HCT116 (cell line): Measurements from ENCODE around the gene SFTPA1. TPM values are rescaled to one million over a fixed set of nuclear protein-coding genes. Genes with fewer than 3 reads are reported as not detected.
"Not testable (repeated sequence)": the region's sequence is repeated elsewhere in the genome, so short reads cannot be mapped to it uniquely, and the experiment has no call there.

Experiments
- ATAC-seq: fragments of 200-7000 bp; cut with Tn5 transposase; 2 replicates; pipeline ENCODE4 v1.9.1; 2020; ENCODE audit warnings: mild to moderate bottlenecking, moderate library complexity
- BruUV-seq: library from RNA; stranded (reverse); fragments of 400-500 nt; replicated peaks from 2 replicates; lab custom pipeline; 2021; lab: Mats Ljungman, UMichigan
- CTCF ChIA-PET: fragments of 300-600 bp; sonication (Branson Sonifier 250); formaldehyde crosslinking; loops from one replicate; lab custom pipeline; 2021; ENCODE audit warnings: antibody characterized with exemption; lab: Charles Lee
- POLR2A ChIA-PET: fragments of 300-600, 350-600 bp; sonication (Branson Sonifier 250); formaldehyde crosslinking; loops from one replicate; lab custom pipeline; 2021; ENCODE audit warnings: antibody characterized with exemption; lab: Charles Lee
- RAD21 ChIA-PET, 2 experiments: fragments of 300-600 bp; sonication (Branson Sonifier 250); formaldehyde crosslinking; loops; one replicate each; lab custom pipeline; 2023; ENCODE audit warnings: low total read pairs in 2 of 2; ENCODE audit not compliant: uncharacterized antibody in 2 of 2, unreplicated experiment in 2 of 2, low non-redundant PET in 1 of 2; lab: Charles Lee
- DNase-seq: peaks from one replicate; pipeline ENCODE4 v3.0.0-alpha.2; 2010; ENCODE audit warnings: low read depth, low spot score
- H2AFZ ChIP-seq: fragments of 200-600 bp; shearing (Covaris generic), sonication (generic); 2 replicates; pipeline ENCODE4 v1.6.1; 2017; ENCODE audit warnings: low read depth, mixed run types, mixed read lengths, antibody characterized with exemption, low read length; ENCODE audit not compliant: poor library complexity, severe bottlenecking
- H3K27ac ChIP-seq: 2 replicates; pipeline ENCODE4 v1.5.1; 2012; ENCODE audit warnings: low read depth, low read length
- H3K27me3 ChIP-seq: fragments of 200-600 bp; sonication (generic); 2 replicates; pipeline ENCODE4 v1.6.1; 2016; ENCODE audit warnings: mixed run types, low read length, mixed read lengths; ENCODE audit not compliant: insufficient read depth
- H3K36me3 ChIP-seq, 2 experiments: fragments of 200-500 bp in 1 of 2; fragments of 200-600 bp in 1 of 2; sonication (Bioruptor generic) in 1 of 2; sonication (generic) in 1 of 2; 2 replicates each; pipeline versions ENCODE4 v1.5.1 to v1.6.1; 2014 to 2016; ENCODE audit warnings: low read length in 2 of 2, inconsistent platforms in 1 of 2, mixed read lengths in 1 of 2, mixed run types in 1 of 2; ENCODE audit not compliant: insufficient read depth in 2 of 2, control insufficient read depth in 1 of 2
- H3K4me1 ChIP-seq, 2 experiments: fragments of 200-600 bp in 1 of 2; sonication (generic) in 1 of 2; 2 replicates each; pipeline versions ENCODE4 v1.5.1 to v1.6.1; 2012 to 2017; ENCODE audit warnings: low read length in 2 of 2, inconsistent platforms in 1 of 2, mild to moderate bottlenecking in 1 of 2, mixed read lengths in 1 of 2, mixed run types in 1 of 2, moderate library complexity in 1 of 2; ENCODE audit not compliant: insufficient read depth in 2 of 2, control insufficient read depth in 1 of 2
- H3K4me2 ChIP-seq: fragments of 200-600 bp; sonication (generic); 2 replicates; pipeline ENCODE4 v1.6.1; 2017; ENCODE audit warnings: mixed run types, low read length, mixed read lengths
- H3K4me3 ChIP-seq, 2 experiments: fragments of 200-600 bp in 1 of 2; sonication (generic) in 1 of 2; replicated peaks in 1 of 2; 2 replicates each; pipeline ENCODE4 v1.5.1; 2011 to 2016; ENCODE audit warnings: low read length in 2 of 2, control low read depth in 1 of 2, low read depth in 1 of 2, mild to moderate bottlenecking in 1 of 2, mixed read lengths in 1 of 2, mixed run types in 1 of 2
- H3K79me2 ChIP-seq: fragments of 200-600 bp; sonication (generic); 2 replicates; pipeline ENCODE4 v1.6.1; 2017; ENCODE audit warnings: mild to moderate bottlenecking, mixed run types, low read length, moderate library complexity, mixed read lengths; ENCODE audit not compliant: insufficient read depth
- H3K9ac ChIP-seq: fragments of 200-600 bp; sonication (generic); 2 replicates; pipeline ENCODE4 v1.6.1; 2016; ENCODE audit warnings: low read length, mixed read lengths
- H3K9me2 ChIP-seq: fragments of 200-600 bp; sonication (generic), shearing (Covaris generic); 2 replicates; pipeline ENCODE4 v1.6.1; 2017; ENCODE audit warnings: mixed run types, mild to moderate bottlenecking, moderate library complexity; ENCODE audit not compliant: insufficient read depth
- H3K9me3 ChIP-seq, 2 experiments: fragments of 200-500 bp in 1 of 2; fragments of 200-600 bp in 1 of 2; sonication (Bioruptor generic) in 1 of 2; sonication (generic) in 1 of 2; 2 replicates each; pipeline ENCODE4 v1.6.1; 2014 to 2017; ENCODE audit warnings: low read length in 2 of 2, mixed read lengths in 2 of 2, inconsistent platforms in 1 of 2, low read depth in 1 of 2, mild to moderate bottlenecking in 1 of 2, mixed run types in 1 of 2, moderate library complexity in 1 of 2; ENCODE audit not compliant: control insufficient read depth in 1 of 2, insufficient read depth in 1 of 2
- H4K20me1 ChIP-seq: fragments of 200-600 bp; sonication (generic), shearing (Covaris generic); 2 replicates; pipeline ENCODE4 v1.6.1; 2017; ENCODE audit warnings: mixed run types, mild to moderate bottlenecking, moderate library complexity; ENCODE audit not compliant: insufficient read depth
- CBX3 ChIP-seq: IDR thresholded peaks from 2 replicates; pipeline ENCODE4 v1.6.1; 2012; ENCODE audit warnings: low read depth
- CEBPB ChIP-seq: IDR thresholded peaks from 2 replicates; pipeline ENCODE4 v1.6.1; 2012; ENCODE audit warnings: low read depth
- CTCF ChIP-seq, 3 experiments: fragments of 200-600 bp in 1 of 3; sonication (generic) in 1 of 3; IDR thresholded peaks in 2 of 3; conservative IDR thresholded peaks in 1 of 3; 2 replicates each; pipeline ENCODE4 v1.5.1; 2012 to 2017; ENCODE audit warnings: low read depth in 2 of 3, low read length in 2 of 3, antibody characterized with exemption in 1 of 3, borderline replicate concordance in 1 of 3, control low read depth in 1 of 3, mild to moderate bottlenecking in 1 of 3, mixed read lengths in 1 of 3, mixed run types in 1 of 3, moderate library complexity in 1 of 3; ENCODE audit not compliant: insufficient read depth in 1 of 3
- EGR1 ChIP-seq: IDR thresholded peaks from 2 replicates; pipeline ENCODE4 v1.6.1; 2012; ENCODE audit warnings: low read depth
- ELF1 ChIP-seq: IDR thresholded peaks from 2 replicates; pipeline ENCODE4 v1.6.1; 2012; ENCODE audit warnings: low read depth, borderline replicate concordance
- EZH2 ChIP-seq: fragments of 200-600 bp; sonication (generic); IDR thresholded peaks from 2 replicates; pipeline ENCODE4 v1.6.1; 2017; ENCODE audit warnings: antibody characterized with exemption, mixed run types
- EZH2phosphoT487 ChIP-seq: fragments of 200-600 bp; IDR thresholded peaks from 2 replicates; pipeline ENCODE4 v1.6.1; 2018; ENCODE audit warnings: antibody characterized with exemption, borderline replicate concordance
- JUND ChIP-seq: IDR thresholded peaks from 2 replicates; pipeline ENCODE4 v1.6.1; 2012
- MAX ChIP-seq: IDR thresholded peaks from 2 replicates; pipeline ENCODE4 v1.6.1; 2012
- POLR2AphosphoS5 ChIP-seq: IDR thresholded peaks from 2 replicates; pipeline ENCODE4 v1.6.1; 2011; ENCODE audit warnings: mild to moderate bottlenecking, low read depth, low read length, moderate library complexity
- RAD21 ChIP-seq: IDR thresholded peaks from 2 replicates; pipeline ENCODE4 v1.6.1; 2012; ENCODE audit warnings: low read depth, mild to moderate bottlenecking
- SIN3A ChIP-seq: IDR thresholded peaks from 2 replicates; pipeline ENCODE4 v1.6.1; 2012; ENCODE audit warnings: low read depth
- SP1 ChIP-seq: IDR thresholded peaks from 2 replicates; pipeline ENCODE4 v1.6.1; 2012; ENCODE audit warnings: low read depth
- SRF ChIP-seq: IDR thresholded peaks from 2 replicates; pipeline ENCODE4 v1.6.1; 2012; ENCODE audit warnings: low read depth
- TCF7L2 ChIP-seq: IDR thresholded peaks from 2 replicates; pipeline ENCODE4 v1.7.0; 2011; ENCODE audit warnings: borderline replicate concordance, inconsistent platforms; ENCODE audit not compliant: insufficient read depth, insufficient read length; ENCODE audit errors: extremely low read depth
- ZBTB33 ChIP-seq: IDR thresholded peaks from 2 replicates; pipeline ENCODE4 v1.6.1; 2011; ENCODE audit warnings: mild to moderate bottlenecking, low read length, moderate library complexity; ENCODE audit not compliant: insufficient replicate concordance; ENCODE audit errors: extremely low read depth
- ZFX ChIP-seq: fragments of 450-650 bp; IDR thresholded peaks from 2 replicates; pipeline ENCODE4 v1.6.1; 2017
- intact Hi-C: fragments of 100-400 bp; cut with micrococcal nuclease; formaldehyde crosslinking; loops from 2 replicates; pipeline ENCODE4 v1.10.0; 2022
- total RNA-seq: library from RNA; stranded (reverse); gene quantifications from one replicate; pipeline ENCODE4 v1.2.1, GENCODE V29; 2021; ENCODE audit not compliant: unreplicated experiment
- TF ChIP-seq, protein P1 (sequence below): IDR thresholded peaks from 2 replicates; pipeline ENCODE4 v1.6.1; 2012

Gene SFTPA1
- total RNA-seq, 1 experiment from 2014 or later, result 6.5 TPM

GRCh38 chr10:79636654-79637199 is 26.0 kb downstream of the SFTPA1 start:
- H3K9me2 ChIP-seq, H3K36me3 ChIP-seq, ATAC-seq, POLR2A ChIA-PET, H3K27ac ChIP-seq, H3K9me3 ChIP-seq, BruUV-seq, CTCF ChIA-PET, DNase-seq, H3K4me1 ChIP-seq, H3K9ac ChIP-seq, H3K4me2 ChIP-seq, H3K79me2 ChIP-seq, H2AFZ ChIP-seq, H3K27me3 ChIP-seq, RAD21 ChIA-PET, intact Hi-C loops, H3K4me3 ChIP-seq, H4K20me1 ChIP-seq: not testable (repeated sequence)

- H3K4me2 ChIP-seq, result no peak overlapping the region
- no peak for TF ChIP-seq EGR1
- TF ChIP-seq EZH2phosphoT487, result no peak
- TF ChIP-seq ELF1, result no peak
- no peak for TF ChIP-seq CEBPB
- TF ChIP-seq, protein P1, sequence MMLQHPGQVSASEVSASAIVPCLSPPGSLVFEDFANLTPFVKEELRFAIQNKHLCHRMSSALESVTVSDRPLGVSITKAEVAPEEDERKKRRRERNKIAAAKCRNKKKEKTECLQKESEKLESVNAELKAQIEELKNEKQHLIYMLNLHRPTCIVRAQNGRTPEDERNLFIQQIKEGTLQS, result no peak
- no peak for TF ChIP-seq JUND
- TF ChIP-seq RAD21, result no peak
- no peak for TF ChIP-seq SP1
- no peak for TF ChIP-seq MAX
- no peak for TF ChIP-seq CTCF (IDR thresholded peaks at IDR 0.05 in 2 of 3, conservative IDR thresholded peaks at IDR 0.05 in 1 of 3; ENCODE audit: borderline replicate concordance in 1 of 3, insufficient read depth in 1 of 3, low read depth in 2 of 3, low read length in 2 of 3)
- TF ChIP-seq ZFX, result no peak
- no peak for TF ChIP-seq ZBTB33
- no peak for TF ChIP-seq EZH2
- TF ChIP-seq SRF, result no peak
- TF ChIP-seq CBX3, result no peak
- no peak for TF ChIP-seq SIN3A
- TF ChIP-seq TCF7L2, result no peak
- no peak for TF ChIP-seq POLR2AphosphoS5
- H3K9me2 ChIP-seq, result no peaks in the 10 kb centered on the region
- ATAC-seq (no peak), DNase-seq (no peak)
- H3K36me3 ChIP-seq, result no peaks in the 10 kb centered on the region
- H3K4me1 ChIP-seq, result no peaks in the 10 kb centered on the region
- no peaks in the 10 kb centered on the region for H3K27me3 ChIP-seq
- CTCF ChIA-PET, result no interaction called here
- no peaks in the 10 kb centered on the region for H4K20me1 ChIP-seq
- no peaks in the 10 kb centered on the region for H3K79me2 ChIP-seq
- intact Hi-C loops, result no loop called here
- H3K9ac ChIP-seq, result no peak overlapping the region
- RAD21 ChIA-PET, result no interaction called here
- BruUV-seq, result no TSS peak
- no peak overlapping the region for H3K4me3 ChIP-seq
- no peak overlapping the region for H3K27ac ChIP-seq
- no peak overlapping the region for H2AFZ ChIP-seq
- no peaks in the 10 kb centered on the region for H3K9me3 ChIP-seq
- POLR2A ChIA-PET, result no interaction called here
Measured at GRCh38 chr10:79638318-79638717, 27.6 kb downstream of the SFTPA1 start.
